K562 (cell line): ENCODE data around the gene FAM174C. TPM values are rescaled to one million over a fixed set of nuclear protein-coding genes. Genes with fewer than 3 reads are reported as not detected.

Source experiments
- CCNT2 ChIP-seq: IDR thresholded peaks from 2 replicates; pipeline ENCODE4 v1.6.1; 2011; ENCODE audit warnings: borderline replicate concordance, low read depth, mild to moderate bottlenecking, moderate library complexity, mixed read lengths, low read length; ENCODE audit not compliant: insufficient read length; ENCODE audit errors: extremely low read depth
- CEBPG ChIP-seq, 3 experiments: fragments of 200-800 bp in 1 of 3; sonication (Bioruptor generic) in 1 of 3; sonication (generic) in 1 of 3; formaldehyde crosslinking in 1 of 3; IDR thresholded peaks in 2 of 3; conservative IDR thresholded peaks in 1 of 3; 2 replicates each; pipeline versions ENCODE4 v1.6.1 to v1.8.0; 2016 to 2022; ENCODE audit warnings: missing compliant biosample characterization in 2 of 3, missing genetic modification characterization in 2 of 3, mild to moderate bottlenecking in 1 of 3, missing genetic modification reagents in 1 of 3
- CHD2 ChIP-seq: IDR thresholded peaks from 2 replicates; pipeline ENCODE4 v1.6.1; 2011; ENCODE audit warnings: low read depth, low read length
- E2F8 ChIP-seq: fragments of 450-650 bp; IDR thresholded peaks from 2 replicates; pipeline ENCODE4 v1.7.1; 2018; ENCODE audit warnings: mild to moderate bottlenecking, low read depth; ENCODE audit not compliant: partially characterized antibody
- NR4A1 ChIP-seq, 2 experiments: fragments of 250-450 bp in 1 of 2; fragments of 450-650 bp in 1 of 2; sonication (Bioruptor Pico) in 1 of 2; IDR thresholded peaks; 2 replicates each; pipeline versions ENCODE4 v1.4.0 to v1.6.1; 2016 to 2020; ENCODE audit warnings: mild to moderate bottlenecking in 2 of 2, missing compliant biosample characterization in 1 of 2, missing genetic modification characterization in 1 of 2, moderate library complexity in 1 of 2
- PHF8 ChIP-seq: fragments of 200-600 bp; sonication (generic); IDR thresholded peaks from 2 replicates; pipeline ENCODE4 v1.6.1; 2012; ENCODE audit warnings: mixed run types, mild to moderate bottlenecking, inconsistent platforms, low read length, moderate library complexity, borderline replicate concordance
- POLR2AphosphoS2 ChIP-seq: IDR thresholded peaks from 2 replicates; pipeline ENCODE4 v1.6.1; 2012; ENCODE audit warnings: low read length, improper control_type of control experiment
- TCF3 ChIP-seq: sonication (generic); formaldehyde crosslinking; IDR thresholded peaks from 2 replicates; pipeline ENCODE4 v1.4.0; 2020; ENCODE audit warnings: mild to moderate bottlenecking, missing genetic modification reagents
- TEAD1 ChIP-seq, 2 experiments: fragments of 450-650 bp in 1 of 2; sonication (generic) in 1 of 2; formaldehyde crosslinking; IDR thresholded peaks; 2 replicates each; pipeline versions ENCODE4 v1.4.0 to v1.8.0; 2020 to 2022; ENCODE audit warnings: mild to moderate bottlenecking in 2 of 2, missing genetic modification reagents in 1 of 2
- THRA ChIP-seq: fragments of 450-650 bp; IDR thresholded peaks from 2 replicates; pipeline ENCODE4 v1.6.1; 2017; ENCODE audit warnings: mild to moderate bottlenecking, moderate library complexity
- VEZF1 ChIP-seq: fragments of 200-800 bp; sonication (Bioruptor generic); IDR thresholded peaks from 2 replicates; pipeline ENCODE4 v1.6.1; 2017; ENCODE audit warnings: missing genetic modification characterization, missing compliant biosample characterization
- YY1 ChIP-seq, 3 experiments: IDR thresholded peaks; 2 replicates each; pipeline ENCODE4 v1.6.1; 2011; ENCODE audit warnings: low read length in 2 of 3, mild to moderate bottlenecking in 2 of 3, moderate library complexity in 2 of 3, borderline replicate concordance in 1 of 3, control low read depth in 1 of 3, low read depth in 1 of 3; ENCODE audit not compliant: insufficient read depth in 3 of 3, insufficient replicate concordance in 2 of 3, control insufficient read depth in 1 of 3, insufficient read length in 1 of 3; ENCODE audit errors: extremely low read depth in 1 of 3
- ZC3H11A ChIP-seq: IDR thresholded peaks from 2 replicates; pipeline ENCODE4 v1.6.1; 2012; ENCODE audit warnings: low read depth, low read length, improper control_type of control experiment
- ZNF197 ChIP-seq: fragments of 200-800 bp; sonication (Bioruptor generic); IDR thresholded peaks from 2 replicates; pipeline ENCODE4 v1.6.1; 2016; ENCODE audit warnings: low read depth, missing genetic modification characterization, missing compliant biosample characterization
- ZNF445 ChIP-seq: fragments of 250-450 bp; sonication (Bioruptor Pico); IDR thresholded peaks from 2 replicates; pipeline ENCODE4 v1.4.0; 2020; ENCODE audit warnings: low read depth, mild to moderate bottlenecking, moderate library complexity
- ZNF668 ChIP-seq: fragments of 250-450 bp; sonication (Bioruptor Pico); IDR thresholded peaks from 2 replicates; pipeline ENCODE4 v1.8.0; 2022; ENCODE audit warnings: mild to moderate bottlenecking, inconsistent platforms
- polyA plus RNA-seq, 8 experiments: library from polyadenylated mRNA; depleted of rRNA in 4 of 8; stranded (reverse) in 5 of 8; unstranded in 3 of 8; fragments of >200 nt; fragmentation: Nextera tagmentation in 2 of 8; fragmentation: Illumina TruSeq in 1 of 8; extraction: Ambion mirVana in 2 of 8; extraction: Trizol in 1 of 8; gene quantifications; 2 replicates each; pipeline versions ENCODE4 v1.2.1 to v1.2.3, GENCODE V29; 2011 to 2014; ENCODE audit warnings: inconsistent platforms in 1 of 8, missing spikeins in 1 of 8
- total RNA-seq, 7 experiments: library from RNA; depleted of rRNA in 6 of 7; stranded (reverse); fragments of >200 nt in 6 of 7; fragmentation: Illumina TruSeq in 2 of 7; extraction: Trizol in 2 of 7; gene quantifications; 2 replicates each; pipeline versions ENCODE4 v1.2.1 to v1.2.3, GENCODE V29; 2011 to 2021; ENCODE audit warnings: low replicate concordance in 1 of 7

FAM174C gene
- total and polyA plus RNA-seq, 9 of the 15 experiments (the other 6 are each of a cell fraction or from before 2014, with no cell fraction given): 0.66 to 89.6 (median 20.3) TPM

- TF ChIP-seq THRA (no peak), ZNF668 (CRISPR knock-in tag) (no peak), TCF3 (CRISPR knock-in tag) (no peak; the same call in 1 of the 2 replicates), ZNF445 (CRISPR knock-in tag) (no peak), POLR2AphosphoS2 (no peak), ZNF197 (peak; percentile 87; the same call in 1 of the 2 replicates), CCNT2 (peak; percentile 87), CEBPG (CRISPR knock-in tag; IDR thresholded peaks at IDR 0.05) (no peak), CEBPG (tag; conservative IDR thresholded peaks at IDR 0.05 in 1 of 2, IDR thresholded peaks at IDR 0.05 in 1 of 2) (no peak), NR4A1 (CRISPR knock-in tag; IDR thresholded peaks at IDR 0.05) (no peak), NR4A1 (tag; IDR thresholded peaks at IDR 0.05) (peak; percentile 34; the same call in 1 of the 2 replicates), PHF8 (peak; percentile 68; the same call in 1 of the 2 replicates), TEAD1 (CRISPR knock-in tag; IDR thresholded peaks at IDR 0.05) (peak; percentile 15 to 38; a peak in 1 of 4 replicates), ZC3H11A (no peak), E2F8 (no peak), YY1 (IDR thresholded peaks at IDR 0.05; ENCODE audit: borderline replicate concordance in 1 of 3, control insufficient read depth in 1 of 3, extremely low read depth in 1 of 3, insufficient read depth in 3 of 3, insufficient read length in 1 of 3, insufficient replicate concordance in 2 of 3, low read depth in 1 of 3, low read length in 2 of 3) (peak in 2 of 3 experiments; percentile 58 to 61), VEZF1 (CRISPR knock-in tag) (peak; percentile 81), CHD2 (peak; percentile 70)
These were observed 33.8 kb upstream of the FAM174C start, which contains the start of gene ATP5F1D (continued) for GRCh38 chr19:1241417-1242095.
